PC-9 (cell line): Measurements from ENCODE around the gene RASGEF1C. TPM values are rescaled to one million over a fixed set of nuclear protein-coding genes. Genes with fewer than 3 reads are reported as not detected.

Experiments used
- BruUV-seq: library from RNA; stranded (reverse); fragments of 400-500 nt; replicated peaks from 2 replicates; lab custom pipeline; 2021; lab: Mats Ljungman, UMichigan
- CTCF ChIA-PET: fragments of 300-600 bp; sonication (Branson Sonifier 250); formaldehyde crosslinking; loops from one replicate; lab custom pipeline; 2022; ENCODE audit warnings: antibody characterized with exemption; lab: Charles Lee
- POLR2A ChIA-PET: fragments of 300-600 bp; sonication (Branson Sonifier 250); formaldehyde crosslinking; loops from one replicate; lab custom pipeline; 2022; ENCODE audit warnings: antibody characterized with exemption; ENCODE audit not compliant: unreplicated experiment; lab: Charles Lee
- DNase-seq, 2 experiments: peaks; one replicate each; pipeline versions ENCODE4 v3.0.0 to v3.0.0-alpha.2; 2015 to 2022; ENCODE audit warnings: mixed read lengths in 1 of 2
- H2AFZ ChIP-seq: fragments of 200-600 bp; sonication (generic); 2 replicates; pipeline ENCODE4 v1.8.1; 2017; ENCODE audit warnings: antibody characterized with exemption
- H3F3A ChIP-seq: fragments of 200-600 bp; sonication (generic); 2 replicates; pipeline ENCODE4 v1.8.1; 2017; ENCODE audit warnings: antibody characterized with exemption, mild to moderate bottlenecking, low read depth; ENCODE audit not compliant: insufficient read depth
- H3K27ac ChIP-seq: fragments of 200-600 bp; sonication (generic); 2 replicates; pipeline ENCODE4 v1.6.1; 2016; ENCODE audit warnings: mixed run types
- H3K27me3 ChIP-seq: fragments of 200-600 bp; sonication (generic); 2 replicates; pipeline ENCODE4 v1.6.1; 2016; ENCODE audit warnings: low read depth, mixed run types; ENCODE audit not compliant: insufficient read depth
- H3K36me3 ChIP-seq: fragments of 200-600 bp; sonication (generic); 2 replicates; pipeline ENCODE4 v1.6.1; 2016; ENCODE audit warnings: low read depth, mixed run types
- H3K4me1 ChIP-seq: fragments of 200-600 bp; sonication (generic); replicated peaks from 2 replicates; pipeline ENCODE4 v1.6.1; 2016; ENCODE audit warnings: mixed run types; ENCODE audit not compliant: insufficient read depth
- H3K4me2 ChIP-seq: fragments of 200-600 bp; sonication (generic); 2 replicates; pipeline ENCODE4 v1.6.1; 2017; ENCODE audit warnings: mixed run types
- H3K4me3 ChIP-seq: fragments of 200-600 bp; sonication (generic); 2 replicates; pipeline ENCODE4 v1.6.1; 2016; ENCODE audit warnings: mixed run types
- H3K79me2 ChIP-seq: fragments of 200-600 bp; sonication (generic); 2 replicates; pipeline ENCODE4 v1.6.1; 2017; ENCODE audit warnings: low read depth, mixed run types
- H3K9me2 ChIP-seq: fragments of 200-600 bp; sonication (generic); 2 replicates; pipeline ENCODE4 v1.8.1; 2017; ENCODE audit warnings: mild to moderate bottlenecking; ENCODE audit not compliant: insufficient read depth
- H3K9me3 ChIP-seq: fragments of 200-600 bp; sonication (generic); 2 replicates; pipeline ENCODE4 v1.8.1; 2016; ENCODE audit warnings: low read depth; ENCODE audit not compliant: insufficient read depth
- H4K20me1 ChIP-seq: fragments of 200-600 bp; sonication (generic); 2 replicates; pipeline ENCODE4 v1.8.1; 2017; ENCODE audit not compliant: insufficient read depth
- EZH2 ChIP-seq: fragments of 200-600 bp; sonication (generic); IDR thresholded peaks from 2 replicates; pipeline ENCODE4 v1.8.0; 2017; ENCODE audit warnings: antibody characterized with exemption, low read depth
- intact Hi-C: fragments of 100-400 bp; cut with micrococcal nuclease; formaldehyde crosslinking; loops from one replicate; pipeline ENCODE4 v1.10.0; 2022; ENCODE audit not compliant: unreplicated experiment
- total RNA-seq: library from RNA; stranded (reverse); gene quantifications from 2 replicates; pipeline ENCODE4 v1.2.3, GENCODE V29; 2021
- TF ChIP-seq, protein P1 (sequence below): fragments of 200-600 bp; sonication (generic); conservative IDR thresholded peaks from 2 replicates; pipeline ENCODE4 v1.6.1; 2017; ENCODE audit warnings: mixed run types, antibody characterized with exemption, mild to moderate bottlenecking, moderate library complexity

Gene RASGEF1C
- total RNA-seq, 1 experiment from 2014 or later: not detected

DNA sequence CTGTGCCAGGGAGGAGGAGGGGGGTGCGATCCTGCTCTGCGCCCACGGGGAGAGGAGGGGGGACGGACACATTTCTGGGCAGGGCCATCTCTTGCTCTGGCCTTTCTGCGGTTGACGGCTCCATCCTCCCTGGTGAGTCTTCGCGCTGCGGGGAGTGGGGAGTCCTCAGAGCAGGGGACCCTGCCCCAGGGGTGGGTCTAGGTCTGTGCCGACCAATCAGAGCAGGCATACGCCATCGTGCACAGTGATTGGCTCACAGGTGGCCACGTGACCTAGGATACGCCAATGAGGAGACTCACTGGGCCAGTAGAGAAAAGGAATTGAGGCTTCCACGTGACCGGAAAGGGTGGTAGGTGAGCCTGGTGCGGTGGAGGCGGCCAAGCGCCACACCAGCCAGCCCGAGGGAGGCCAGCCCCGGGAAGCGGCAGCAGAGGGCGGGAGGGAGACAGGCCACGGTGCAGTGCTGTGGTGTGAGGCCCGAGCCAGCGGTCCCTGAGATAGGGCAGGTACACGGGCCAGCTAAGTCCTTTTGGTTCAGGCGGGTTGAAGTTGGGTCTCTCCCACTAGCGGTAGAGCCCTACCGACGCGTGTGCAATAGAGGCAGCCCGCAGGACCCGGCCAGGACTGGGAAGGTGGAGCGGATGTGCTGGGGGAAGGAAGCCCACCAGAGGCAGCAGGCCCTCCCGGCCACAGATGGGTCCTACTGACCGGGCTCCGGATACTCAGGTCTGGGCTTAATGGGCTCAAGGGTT is 72.2 kb downstream of the RASGEF1C start:
- H2AFZ ChIP-seq: no peak overlapping the region
- no peaks in the 10 kb centered on the region for H3K9me2 ChIP-seq
- ChIA-PET CTCF (no interaction called here), POLR2A (no interaction called here)
- TF ChIP-seq EZH2: no peak
- TF ChIP-seq, protein P1, sequence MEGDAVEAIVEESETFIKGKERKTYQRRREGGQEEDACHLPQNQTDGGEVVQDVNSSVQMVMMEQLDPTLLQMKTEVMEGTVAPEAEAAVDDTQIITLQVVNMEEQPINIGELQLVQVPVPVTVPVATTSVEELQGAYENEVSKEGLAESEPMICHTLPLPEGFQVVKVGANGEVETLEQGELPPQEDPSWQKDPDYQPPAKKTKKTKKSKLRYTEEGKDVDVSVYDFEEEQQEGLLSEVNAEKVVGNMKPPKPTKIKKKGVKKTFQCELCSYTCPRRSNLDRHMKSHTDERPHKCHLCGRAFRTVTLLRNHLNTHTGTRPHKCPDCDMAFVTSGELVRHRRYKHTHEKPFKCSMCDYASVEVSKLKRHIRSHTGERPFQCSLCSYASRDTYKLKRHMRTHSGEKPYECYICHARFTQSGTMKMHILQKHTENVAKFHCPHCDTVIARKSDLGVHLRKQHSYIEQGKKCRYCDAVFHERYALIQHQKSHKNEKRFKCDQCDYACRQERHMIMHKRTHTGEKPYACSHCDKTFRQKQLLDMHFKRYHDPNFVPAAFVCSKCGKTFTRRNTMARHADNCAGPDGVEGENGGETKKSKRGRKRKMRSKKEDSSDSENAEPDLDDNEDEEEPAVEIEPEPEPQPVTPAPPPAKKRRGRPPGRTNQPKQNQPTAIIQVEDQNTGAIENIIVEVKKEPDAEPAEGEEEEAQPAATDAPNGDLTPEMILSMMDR: no peak
- intact Hi-C loops: no loop called here
- no peak overlapping the region for H3K27ac ChIP-seq
- peaks cover 14% of the 10 kb centered on the region for H3K4me1 ChIP-seq
- H3K4me2 ChIP-seq: no peak overlapping the region
- no peaks in the 10 kb centered on the region for H3K79me2 ChIP-seq
- H3F3A ChIP-seq: no peaks in the 10 kb centered on the region; the same call in 1 of the 2 replicates
- H3K27me3 ChIP-seq: peaks cover 20% of the 10 kb centered on the region
- no peaks in the 10 kb centered on the region for H3K36me3 ChIP-seq
- DNase-seq: no peak
- no peaks in the 10 kb centered on the region for H4K20me1 ChIP-seq
- no peaks in the 10 kb centered on the region for H3K9me3 ChIP-seq
- no peak overlapping the region for H3K4me3 ChIP-seq
- no TSS peak for BruUV-seq

DNA sequence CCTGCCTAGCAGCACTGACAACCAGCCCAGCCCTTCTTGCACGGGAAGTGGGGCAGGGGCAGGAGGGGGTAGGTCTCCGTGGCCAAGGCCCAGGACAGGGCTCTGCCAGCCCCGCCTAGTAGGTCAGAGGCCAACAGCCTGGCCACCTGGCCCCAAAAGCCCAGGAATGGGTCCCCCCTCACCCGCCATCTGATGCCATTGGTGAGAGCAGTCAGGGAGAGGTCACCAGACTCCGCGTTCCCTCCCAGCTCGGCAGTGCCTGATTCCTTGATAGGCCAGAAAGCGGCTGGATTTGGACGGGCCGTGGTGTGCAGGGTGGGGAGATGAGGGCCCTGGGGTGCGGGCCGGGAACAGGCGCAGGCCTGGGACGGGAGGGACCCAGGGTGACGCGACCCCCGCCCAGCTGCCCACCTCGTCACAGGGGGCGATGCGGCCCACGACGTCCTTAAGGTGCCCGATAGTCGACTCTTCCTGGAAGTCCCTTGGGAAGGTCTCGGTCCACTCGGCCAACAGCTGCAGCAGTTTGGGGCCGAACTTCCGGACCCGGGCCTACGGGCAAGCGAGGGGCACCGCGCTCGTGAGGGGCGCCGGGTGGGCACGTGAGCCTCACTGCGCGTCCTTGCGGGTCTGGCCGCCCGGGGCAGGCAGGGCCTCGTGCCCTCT is 72.9 kb downstream of the RASGEF1C start:
- Histone ChIP-seq H3K9me3 (no peaks in the 10 kb centered on the region), H3K4me2 (no peak overlapping the region), H3F3A (no peaks in the 10 kb centered on the region; the same call in 1 of the 2 replicates), H4K20me1 (no peaks in the 10 kb centered on the region), H3K9me2 (no peaks in the 10 kb centered on the region), H3K4me3 (no peak overlapping the region), H3K27me3 (peaks cover 13% of the 10 kb centered on the region), H3K79me2 (no peaks in the 10 kb centered on the region), H3K36me3 (no peaks in the 10 kb centered on the region), H3K27ac (no peak overlapping the region), H3K4me1 (peaks cover 14% of the 10 kb centered on the region), H2AFZ (no peak overlapping the region)
- TF ChIP-seq EZH2: no peak
- TF ChIP-seq, protein P1: no peak
- ChIA-PET POLR2A (no interaction called here), CTCF (no interaction called here)
- BruUV-seq: no TSS peak
- intact Hi-C loops: no loop called here
- no peak for DNase-seq

GRCh38 chr5:180135128-180135955 is 73.7 kb downstream of the RASGEF1C start:
- Histone ChIP-seq H3F3A (no peaks in the 10 kb centered on the region; the same call in 1 of the 2 replicates), H3K79me2 (no peaks in the 10 kb centered on the region), H3K27ac (no peak overlapping the region), H3K4me3 (no peak overlapping the region), H3K9me2 (no peaks in the 10 kb centered on the region), H3K4me2 (peak overlapping the region; percentile 49), H2AFZ (no peak overlapping the region), H3K27me3 (peaks cover 6% of the 10 kb centered on the region), H3K4me1 (peaks cover 14% of the 10 kb centered on the region), H3K9me3 (no peaks in the 10 kb centered on the region), H3K36me3 (no peaks in the 10 kb centered on the region), H4K20me1 (no peaks in the 10 kb centered on the region)
- POLR2A ChIA-PET: interaction anchor here (0.5 to 0.6 kb wide), 3 partner anchors 221 to 425 kb away, joined by 3 to 10 read pairs (median 7); no protein-coding TSS in a partner anchor
- CTCF ChIA-PET: interaction anchor here (0.6 kb wide), 1 partner anchor 76 kb away, joined by 3 read pairs; no protein-coding TSS in a partner anchor
- intact Hi-C loops: no loop called here
- BruUV-seq: no TSS peak
- no peak for TF ChIP-seq EZH2
- TF ChIP-seq, protein P1: no peak
- peak; percentile 79 to 80 for DNase-seq
